ENCODE measurements around the gene TPRG1.

DNA sequence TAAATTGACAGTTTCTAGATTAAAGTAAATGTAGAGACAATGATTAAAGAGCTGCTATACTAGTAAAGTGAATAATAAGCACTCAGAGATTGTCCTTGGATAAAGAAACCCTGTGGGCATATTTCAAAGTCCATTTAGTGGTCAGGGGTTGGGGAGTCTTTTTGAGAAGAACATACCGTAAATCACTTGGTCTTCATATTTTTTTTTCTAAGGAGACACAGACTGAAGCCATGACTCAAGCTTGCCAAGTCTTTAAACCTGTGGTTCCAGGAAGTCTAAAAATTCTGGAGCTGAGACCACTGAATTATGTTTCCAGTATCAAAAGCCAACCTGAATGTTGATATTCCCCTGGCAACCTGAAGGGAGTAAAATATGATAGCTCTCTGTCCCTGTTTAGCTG, 171.0 kb downstream of the TPRG1 start:
- TF ChIP-seq, protein P1, sequence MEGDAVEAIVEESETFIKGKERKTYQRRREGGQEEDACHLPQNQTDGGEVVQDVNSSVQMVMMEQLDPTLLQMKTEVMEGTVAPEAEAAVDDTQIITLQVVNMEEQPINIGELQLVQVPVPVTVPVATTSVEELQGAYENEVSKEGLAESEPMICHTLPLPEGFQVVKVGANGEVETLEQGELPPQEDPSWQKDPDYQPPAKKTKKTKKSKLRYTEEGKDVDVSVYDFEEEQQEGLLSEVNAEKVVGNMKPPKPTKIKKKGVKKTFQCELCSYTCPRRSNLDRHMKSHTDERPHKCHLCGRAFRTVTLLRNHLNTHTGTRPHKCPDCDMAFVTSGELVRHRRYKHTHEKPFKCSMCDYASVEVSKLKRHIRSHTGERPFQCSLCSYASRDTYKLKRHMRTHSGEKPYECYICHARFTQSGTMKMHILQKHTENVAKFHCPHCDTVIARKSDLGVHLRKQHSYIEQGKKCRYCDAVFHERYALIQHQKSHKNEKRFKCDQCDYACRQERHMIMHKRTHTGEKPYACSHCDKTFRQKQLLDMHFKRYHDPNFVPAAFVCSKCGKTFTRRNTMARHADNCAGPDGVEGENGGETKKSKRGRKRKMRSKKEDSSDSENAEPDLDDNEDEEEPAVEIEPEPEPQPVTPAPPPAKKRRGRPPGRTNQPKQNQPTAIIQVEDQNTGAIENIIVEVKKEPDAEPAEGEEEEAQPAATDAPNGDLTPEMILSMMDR (conservative IDR thresholded peaks at IDR 0.05 in 1 of 2, IDR thresholded peaks at IDR 0.05 in 1 of 2; ENCODE audit: low read depth in 1 of 2, low read length in 2 of 2) = no peak
- no peak for TF ChIP-seq EZH2 (IDR thresholded peaks at IDR 0.05; ENCODE audit: low read length, missing control alignments)

Data from fibroblast of lung (primary cell).